Spinal cord (tissue), 10 donors: ENCODE results near the gene FITM1. TPM values are rescaled to one million over a fixed set of nuclear protein-coding genes. Genes with fewer than 3 reads are reported as not detected.

Source experiments
- DNase-seq, 6 donors: peaks; one replicate each; pipeline versions ENCODE4 v3.0.0 to v3.0.0-alpha.2; 2013 to 2015; ENCODE audit warnings: low spot score in 6 of 6, low read depth in 4 of 6
- H3K27ac ChIP-seq: one replicate; pipeline ENCODE4 v1.5.1; 2013; ENCODE audit warnings: low read depth, low read length, control low read depth
- H3K27me3 ChIP-seq: one replicate; pipeline ENCODE4 v1.6.1; 2013; ENCODE audit warnings: low read length; ENCODE audit not compliant: control insufficient read depth, insufficient read depth
- H3K36me3 ChIP-seq: one replicate; pipeline ENCODE4 v1.6.1; 2013; ENCODE audit warnings: low read length; ENCODE audit not compliant: control insufficient read depth, insufficient read depth
- H3K4me1 ChIP-seq: one replicate; pipeline ENCODE4 v1.6.1; 2013; ENCODE audit warnings: low read length; ENCODE audit not compliant: control insufficient read depth, insufficient read depth
- H3K4me3 ChIP-seq: one replicate; pipeline ENCODE4 v1.5.1; 2013; ENCODE audit warnings: low read depth, low read length, control low read depth
- H3K9me3 ChIP-seq: one replicate; pipeline ENCODE4 v1.6.1; 2013; ENCODE audit warnings: low read length; ENCODE audit not compliant: control insufficient read depth, insufficient read depth
- WGBS: methylation state at CpG from one replicate; pipeline ENCODE4 v1.1.5; 2013; ENCODE audit warnings: missing lambda C conversion rate; ENCODE audit not compliant: insufficient coverage; 5-methylcytosine and 5-hydroxymethylcytosine counted together
- polyA plus RNA-seq, 2 donors: library from polyadenylated mRNA; unstranded; fragments of 120-200 nt; gene quantifications; one replicate each; pipeline ENCODE4 v1.2.1, GENCODE V29; 2013; ENCODE audit not compliant: insufficient read length in 2 of 2
- total RNA-seq, 2 donors: library from RNA; depleted of rRNA in 1 of 2; stranded (reverse); fragments of 120-200 nt in 1 of 2; fragments of >200 nt in 1 of 2; gene quantifications; one replicate each; pipeline versions ENCODE4 v1.2.3 to v1.2.4, GENCODE V29; 2013 to 2014
- donor health status: healthy.

FITM1 gene
- total and polyA plus RNA-seq, 4 donors: 0.77 to 1.2 (median 1.1) TPM; not detected in 1

DNA sequence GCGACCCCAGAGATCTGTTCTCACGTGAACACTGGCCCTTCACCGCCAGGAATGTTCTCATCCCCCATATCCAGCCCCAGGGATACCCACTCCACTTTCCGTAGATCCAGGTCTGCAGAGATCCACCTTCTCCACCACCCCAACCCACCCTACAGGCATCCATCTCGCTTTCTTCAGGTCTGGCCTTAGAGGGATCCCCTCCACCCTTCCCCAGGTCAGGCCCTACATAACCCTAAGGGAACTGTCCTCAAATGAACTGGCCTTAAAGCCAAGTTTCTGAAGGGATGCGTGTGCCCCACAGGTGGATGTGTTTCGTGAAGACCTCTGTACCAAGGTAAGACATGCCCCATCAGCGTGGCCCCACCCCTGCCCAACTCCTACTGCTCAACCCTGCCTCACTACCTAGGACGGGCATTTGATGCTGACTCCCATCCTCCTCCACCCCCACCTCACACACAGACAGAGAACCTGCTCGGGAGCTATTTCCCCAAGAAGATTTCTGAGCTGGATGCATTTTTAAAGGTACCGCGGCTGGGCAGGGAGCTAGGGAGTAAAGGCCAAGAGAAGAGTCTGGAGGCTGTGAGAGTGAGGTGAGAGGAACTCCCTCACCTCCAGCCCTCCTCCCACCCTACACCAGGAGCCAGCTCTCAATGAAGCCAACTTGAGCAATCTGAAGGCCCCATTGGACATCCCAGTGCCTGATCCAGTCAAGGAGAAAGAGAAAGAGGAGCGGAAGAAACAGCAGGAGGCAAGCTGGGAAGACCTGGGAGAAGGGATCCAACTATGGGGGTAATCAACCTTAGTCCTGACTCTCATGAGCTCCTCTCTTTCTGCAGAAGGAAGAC, 6.4 kb downstream of the FITM1 start:
- DNase-seq: no peak
- 47% methylated on average over 9 of the region's 13 CpGs for WGBS
- H3K9me3 ChIP-seq: no peaks in the 10 kb centered on the region
- H3K27me3 ChIP-seq: no peaks in the 10 kb centered on the region
- H3K4me3 ChIP-seq: peak overlapping the region; percentile 80
- peaks cover 34% of the 10 kb centered on the region for H3K36me3 ChIP-seq
- peak overlapping the region; percentile 25 for H3K27ac ChIP-seq
- H3K4me1 ChIP-seq: peaks cover 51% of the 10 kb centered on the region

DNA sequence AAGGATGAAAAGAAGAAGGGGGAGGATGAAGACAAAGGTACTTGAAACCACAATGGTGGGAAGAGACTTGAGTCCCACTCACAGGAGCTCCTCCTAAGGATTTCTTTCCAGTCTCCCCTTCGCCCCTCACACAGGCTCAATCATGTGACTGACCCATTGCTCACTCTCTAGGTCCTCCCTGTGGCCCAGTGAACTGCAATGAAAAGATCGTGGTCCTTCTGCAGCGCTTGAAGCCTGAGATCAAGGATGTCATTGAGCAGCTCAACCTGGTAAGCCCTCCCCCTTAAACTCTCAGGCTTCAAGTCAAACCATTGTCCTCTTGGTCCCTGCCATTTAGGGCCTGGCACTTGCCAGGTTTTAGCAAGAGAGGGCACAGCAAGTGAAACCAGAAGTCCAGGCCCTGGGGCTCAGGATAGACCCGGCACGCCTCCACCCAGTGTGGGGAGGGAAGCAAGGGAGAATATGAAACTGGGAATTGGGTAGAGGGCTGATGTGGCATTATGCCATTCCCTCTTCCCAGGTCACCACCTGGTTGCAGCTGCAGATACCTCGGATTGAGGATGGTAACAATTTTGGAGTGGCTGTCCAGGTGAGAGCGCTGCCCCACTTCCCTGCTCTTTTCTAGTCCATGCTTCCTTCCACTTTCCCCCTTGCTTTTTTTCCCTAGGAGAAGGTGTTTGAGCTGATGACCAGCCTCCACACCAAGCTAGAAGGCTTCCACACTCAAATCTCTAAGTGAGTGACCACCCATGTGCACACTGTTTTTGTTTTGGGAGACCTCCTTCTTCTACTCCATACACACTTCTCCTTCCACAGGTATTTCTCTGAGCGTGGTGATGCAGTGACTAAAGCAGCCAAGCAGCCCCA, 7.3 kb downstream of the FITM1 start:
- Histone ChIP-seq H3K27me3 (no peaks in the 10 kb centered on the region), H3K4me1 (peaks cover 56% of the 10 kb centered on the region), H3K9me3 (no peaks in the 10 kb centered on the region), H3K4me3 (peak overlapping the region; percentile 9), H3K27ac (no peak overlapping the region), H3K36me3 (peaks cover 27% of the 10 kb centered on the region)
- no peak for DNase-seq
- 92% methylated on average over 6 of the region's 8 CpGs for WGBS

DNA sequence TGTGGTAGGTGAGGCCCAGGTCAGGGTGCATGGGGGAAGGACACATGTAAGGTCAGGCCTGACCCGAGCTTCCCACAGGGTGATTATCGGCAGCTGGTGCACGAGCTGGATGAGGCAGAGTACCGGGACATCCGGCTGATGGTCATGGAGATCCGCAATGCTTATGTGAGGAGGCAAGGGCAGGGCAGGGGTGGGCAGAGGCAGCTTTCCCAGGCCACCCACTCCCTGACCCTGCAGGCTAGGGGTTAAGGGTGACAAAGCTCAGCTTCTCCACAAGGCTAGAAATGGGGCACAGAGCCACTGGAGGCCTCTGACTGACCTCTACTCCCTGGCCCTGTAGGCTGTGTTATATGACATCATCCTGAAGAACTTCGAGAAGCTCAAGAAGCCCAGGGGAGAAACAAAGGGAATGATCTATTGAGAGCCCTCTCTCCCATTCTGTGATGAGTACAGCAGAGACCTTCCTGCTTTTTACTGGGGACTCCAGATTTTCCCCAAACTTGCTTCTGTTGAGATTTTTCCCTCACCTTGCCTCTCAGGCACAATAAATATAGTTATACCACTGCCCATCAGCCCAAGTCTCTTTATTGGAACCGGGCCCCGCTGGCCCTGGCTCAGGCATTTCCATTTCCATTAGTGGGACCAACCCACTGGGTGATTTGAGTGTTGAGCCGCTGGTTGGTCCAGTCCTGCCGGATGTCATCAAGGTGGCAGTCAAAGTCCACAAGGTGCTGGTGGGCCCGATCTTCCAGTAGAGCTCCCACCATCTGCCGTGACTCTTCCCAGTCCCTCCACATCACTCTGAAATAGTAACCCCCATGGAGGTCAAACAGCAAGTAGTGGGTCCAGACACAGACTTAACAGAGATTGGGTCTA, 8.2 kb downstream of the FITM1 start:
- 90% methylated on average over 13 of the region's 13 CpGs for WGBS
- Histone ChIP-seq H3K27me3 (no peaks in the 10 kb centered on the region), H3K27ac (no peak overlapping the region), H3K9me3 (no peaks in the 10 kb centered on the region), H3K4me3 (no peak overlapping the region), H3K4me1 (peaks cover 56% of the 10 kb centered on the region), H3K36me3 (peaks cover 27% of the 10 kb centered on the region)
- no peak for DNase-seq

DNA sequence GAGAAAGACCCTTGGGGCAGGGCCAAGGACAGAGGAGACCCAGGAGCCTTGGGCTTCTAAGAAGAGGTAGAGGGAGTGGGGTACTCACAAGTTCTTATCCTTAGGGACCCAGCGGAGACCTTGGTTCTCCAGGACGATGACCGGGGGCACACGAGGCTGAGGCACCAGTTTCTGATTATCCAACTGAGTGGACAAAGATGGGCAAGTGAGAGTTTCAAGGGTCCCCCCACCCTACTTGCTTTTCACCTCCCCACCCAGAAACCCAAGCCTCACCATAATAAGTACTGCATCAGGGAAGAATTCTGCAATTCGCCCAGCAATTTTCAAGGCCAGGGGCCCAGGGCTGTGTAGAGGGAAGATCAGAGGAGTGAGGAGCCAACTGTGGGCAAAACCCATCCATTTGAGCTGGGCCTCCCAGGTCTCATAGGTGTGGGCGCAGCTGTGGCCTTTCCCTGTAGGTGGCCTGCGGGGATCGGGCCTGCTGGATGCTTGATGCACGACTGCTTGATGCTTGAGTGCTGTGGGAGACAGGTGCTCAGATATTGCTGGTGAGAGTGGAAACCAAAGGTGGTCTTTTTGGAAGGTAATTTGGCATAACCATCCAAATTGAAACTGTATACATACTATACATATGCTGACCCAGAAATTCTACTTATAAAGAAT, 8.9 kb downstream of the FITM1 start:
- no peak overlapping the region for H3K27ac ChIP-seq
- WGBS: 85% methylated on average over 7 of the region's 9 CpGs
- DNase-seq: no peak
- H3K4me1 ChIP-seq: peaks cover 56% of the 10 kb centered on the region
- H3K27me3 ChIP-seq: no peaks in the 10 kb centered on the region
- no peaks in the 10 kb centered on the region for H3K9me3 ChIP-seq
- peaks cover 31% of the 10 kb centered on the region for H3K36me3 ChIP-seq
- peak overlapping the region; percentile 6 for H3K4me3 ChIP-seq

DNA sequence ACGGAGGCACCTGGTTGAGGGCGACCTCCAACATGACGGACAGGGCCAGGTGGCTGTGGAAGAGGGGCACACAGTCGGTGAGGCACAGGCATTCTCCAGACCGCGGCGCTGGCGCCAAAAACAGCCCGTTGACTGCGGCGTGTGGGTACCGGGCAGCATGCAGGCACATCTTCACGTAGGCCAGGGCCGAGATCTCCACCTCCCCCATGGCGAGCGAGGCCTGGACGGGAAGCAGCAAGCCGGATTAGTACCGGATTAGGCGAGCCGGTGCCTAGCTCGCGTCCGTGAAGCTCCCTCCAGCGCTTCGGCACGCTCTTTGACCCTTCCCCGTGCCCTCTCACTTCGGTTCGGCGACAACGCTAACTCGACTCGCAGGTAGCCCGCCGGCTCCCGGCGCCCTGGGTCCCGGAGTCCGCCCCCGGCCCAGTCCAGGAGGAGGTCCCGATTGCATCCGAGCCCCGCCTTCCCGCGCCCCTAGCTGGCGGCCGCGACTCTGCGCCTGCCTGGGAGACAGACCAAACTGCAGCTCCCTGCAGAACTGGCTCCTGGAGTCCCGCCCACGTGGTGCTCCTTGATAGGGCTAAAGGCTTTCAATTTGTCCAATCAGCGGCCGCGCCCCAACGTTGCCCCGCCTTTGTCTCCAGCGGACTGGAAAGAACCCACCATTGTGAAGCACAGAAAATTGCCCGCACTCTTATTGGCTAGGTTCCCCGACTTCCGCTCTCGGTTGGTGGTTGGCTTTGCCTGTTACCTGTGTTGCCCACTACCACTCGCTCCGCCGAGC, 10.8 kb downstream of the FITM1 start, which contains the start of gene EMC9:
Gene EMC9, minus strand, starts transcription at position 495 of the 784 bp plus-strand sequence. Its CDS starts 287 bp downstream, at position 208.
- DNase-seq: peak; percentile 98 to 100 (median 100)
- no peaks in the 10 kb centered on the region for H3K9me3 ChIP-seq
- peak within 1 kb of the TSS; percentile 95 for H3K4me3 ChIP-seq
- H3K36me3 ChIP-seq: peaks cover 31% of the 10 kb centered on the region
- WGBS: 0% methylated on average over 65 of the region's 65 CpGs
- H3K27ac ChIP-seq: peak within 1 kb of the TSS; percentile 97
- H3K4me1 ChIP-seq: peaks cover 56% of the 10 kb centered on the region
- H3K27me3 ChIP-seq: no peaks in the 10 kb centered on the region

DNA sequence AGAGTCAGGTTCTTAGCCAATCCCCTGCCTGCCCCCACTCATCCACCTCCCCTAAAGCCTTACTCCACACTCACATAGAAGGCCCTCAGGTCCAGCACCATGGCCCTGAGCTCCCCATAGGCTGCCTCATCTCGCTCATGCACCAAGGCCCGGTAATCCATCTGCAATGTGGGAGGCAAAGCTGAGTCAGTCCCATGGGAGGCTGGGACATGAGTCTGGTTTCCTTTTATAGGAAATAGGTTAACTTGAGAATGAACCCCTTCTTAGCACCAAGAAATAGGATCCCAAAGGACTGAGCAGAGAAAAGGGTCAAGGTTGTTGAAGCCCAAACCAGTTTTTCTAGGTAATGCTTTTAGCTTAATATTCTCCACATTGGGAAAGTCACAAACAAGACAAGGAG, 13.1 kb downstream of the FITM1 start:
- Histone ChIP-seq H3K36me3 (peaks cover 16% of the 10 kb centered on the region), H3K4me1 (peaks cover 47% of the 10 kb centered on the region), H3K9me3 (no peaks in the 10 kb centered on the region), H3K27me3 (no peaks in the 10 kb centered on the region), H3K4me3 (no peak overlapping the region), H3K27ac (no peak overlapping the region)
- no peak for DNase-seq
- WGBS: no CpG with 5 or more reads among the region's 2 CpGs

DNA sequence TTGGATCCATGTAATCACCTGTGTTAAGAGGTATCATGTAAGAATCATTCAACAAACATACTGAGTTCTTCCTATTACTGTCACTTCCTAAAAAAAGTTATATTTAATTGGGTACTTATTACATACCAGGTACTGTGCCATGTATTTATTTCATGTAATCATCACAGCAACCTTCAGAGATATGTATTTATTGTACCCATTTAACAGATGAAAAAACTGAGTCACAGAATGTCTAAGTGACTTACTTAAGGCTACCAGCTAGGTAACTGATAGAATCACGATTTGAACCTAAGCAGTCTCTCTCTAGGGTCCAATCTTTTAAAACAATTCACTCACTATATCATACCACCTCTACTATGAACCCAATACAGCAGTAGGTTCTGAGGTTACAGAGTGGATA, 14.0 kb downstream of the FITM1 start:
- no peak overlapping the region for H3K27ac ChIP-seq
- H3K27me3 ChIP-seq: no peaks in the 10 kb centered on the region
- H3K9me3 ChIP-seq: no peaks in the 10 kb centered on the region
- DNase-seq: no peak
- peaks cover 43% of the 10 kb centered on the region for H3K4me1 ChIP-seq
- no peak overlapping the region for H3K4me3 ChIP-seq
- peaks cover 14% of the 10 kb centered on the region for H3K36me3 ChIP-seq
- no CpG with 5 or more reads among the region's 1 CpG for WGBS

DNA sequence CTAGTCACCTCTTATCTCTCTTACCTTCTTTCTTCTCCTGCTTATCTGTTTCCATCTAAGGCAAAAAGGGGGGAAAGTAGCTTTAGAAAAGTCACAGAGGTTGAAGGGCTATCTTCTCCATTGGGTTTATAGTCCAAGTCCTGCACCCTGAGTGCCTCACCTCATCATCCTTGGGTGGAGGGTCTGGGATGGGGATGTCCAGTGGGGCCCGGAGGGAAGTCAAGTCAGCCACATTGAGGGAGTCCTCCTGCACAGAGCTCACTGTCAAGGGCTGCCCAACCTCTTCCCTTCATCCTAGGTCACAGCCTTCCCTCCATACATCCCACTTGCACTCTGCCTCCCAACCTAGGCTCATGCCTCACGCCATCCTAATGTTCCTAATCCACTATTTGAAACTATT, 14.8 kb downstream of the FITM1 start:
- no peak for DNase-seq
- no peaks in the 10 kb centered on the region for H3K27me3 ChIP-seq
- H3K36me3 ChIP-seq: peaks cover 19% of the 10 kb centered on the region
- no peaks in the 10 kb centered on the region for H3K9me3 ChIP-seq
- no peak overlapping the region for H3K27ac ChIP-seq
- H3K4me3 ChIP-seq: no peak overlapping the region
- H3K4me1 ChIP-seq: peaks cover 39% of the 10 kb centered on the region
- WGBS: no CpG with 5 or more reads among the region's 2 CpGs
